ENCODE data around the gene KMT5B. TPM values are rescaled to one million over a fixed set of nuclear protein-coding genes. Genes with fewer than 3 reads are reported as not detected.

KMT5B gene
- polyA plus RNA-seq, 1 experiment = 17.2 TPM

DNA sequence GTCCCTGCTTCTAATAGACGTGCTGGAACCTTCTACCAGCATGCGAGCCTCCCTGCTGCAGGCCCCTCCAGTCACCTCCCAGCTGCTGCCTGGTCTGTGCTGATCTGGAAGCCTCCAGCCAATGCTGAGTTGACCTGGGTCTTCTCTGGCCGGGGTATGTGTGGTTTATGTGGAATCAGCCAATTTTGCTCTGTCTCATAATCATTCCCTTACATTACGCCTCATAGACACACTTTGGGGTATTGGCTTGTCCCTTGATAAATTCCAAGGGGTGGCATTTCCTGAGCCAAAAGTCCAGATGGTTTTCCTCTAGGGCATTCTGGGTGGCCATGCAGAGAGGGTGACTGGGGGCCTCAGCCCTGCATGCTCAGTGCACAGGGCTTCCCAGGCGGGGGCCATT lies 8.3 kb upstream of the KMT5B start:
- POLR2A ChIA-PET = no interaction called here
- CTCF ChIA-PET = no interaction called here
- no peak for DNase-seq (ENCODE audit: low read depth, low spot score)
- Histone ChIP-seq H3K27me3 (ENCODE audit: control insufficient read depth, insufficient read depth, low read length) (peaks cover 30% of the 10 kb centered on the region), H3K9me3 (ENCODE audit: control insufficient read depth, insufficient read depth, low read length) (peaks cover 5% of the 10 kb centered on the region; the same call in 1 of the 2 replicates), H3K4me3 (ENCODE audit: low read depth, low read length) (no peak overlapping the region), H3K27ac (ENCODE audit: low read depth, low read length) (no peak overlapping the region)
- TF ChIP-seq, protein P1, sequence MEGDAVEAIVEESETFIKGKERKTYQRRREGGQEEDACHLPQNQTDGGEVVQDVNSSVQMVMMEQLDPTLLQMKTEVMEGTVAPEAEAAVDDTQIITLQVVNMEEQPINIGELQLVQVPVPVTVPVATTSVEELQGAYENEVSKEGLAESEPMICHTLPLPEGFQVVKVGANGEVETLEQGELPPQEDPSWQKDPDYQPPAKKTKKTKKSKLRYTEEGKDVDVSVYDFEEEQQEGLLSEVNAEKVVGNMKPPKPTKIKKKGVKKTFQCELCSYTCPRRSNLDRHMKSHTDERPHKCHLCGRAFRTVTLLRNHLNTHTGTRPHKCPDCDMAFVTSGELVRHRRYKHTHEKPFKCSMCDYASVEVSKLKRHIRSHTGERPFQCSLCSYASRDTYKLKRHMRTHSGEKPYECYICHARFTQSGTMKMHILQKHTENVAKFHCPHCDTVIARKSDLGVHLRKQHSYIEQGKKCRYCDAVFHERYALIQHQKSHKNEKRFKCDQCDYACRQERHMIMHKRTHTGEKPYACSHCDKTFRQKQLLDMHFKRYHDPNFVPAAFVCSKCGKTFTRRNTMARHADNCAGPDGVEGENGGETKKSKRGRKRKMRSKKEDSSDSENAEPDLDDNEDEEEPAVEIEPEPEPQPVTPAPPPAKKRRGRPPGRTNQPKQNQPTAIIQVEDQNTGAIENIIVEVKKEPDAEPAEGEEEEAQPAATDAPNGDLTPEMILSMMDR (IDR thresholded peaks at IDR 0.05; ENCODE audit: low read depth, low read length) = no peak

DNA sequence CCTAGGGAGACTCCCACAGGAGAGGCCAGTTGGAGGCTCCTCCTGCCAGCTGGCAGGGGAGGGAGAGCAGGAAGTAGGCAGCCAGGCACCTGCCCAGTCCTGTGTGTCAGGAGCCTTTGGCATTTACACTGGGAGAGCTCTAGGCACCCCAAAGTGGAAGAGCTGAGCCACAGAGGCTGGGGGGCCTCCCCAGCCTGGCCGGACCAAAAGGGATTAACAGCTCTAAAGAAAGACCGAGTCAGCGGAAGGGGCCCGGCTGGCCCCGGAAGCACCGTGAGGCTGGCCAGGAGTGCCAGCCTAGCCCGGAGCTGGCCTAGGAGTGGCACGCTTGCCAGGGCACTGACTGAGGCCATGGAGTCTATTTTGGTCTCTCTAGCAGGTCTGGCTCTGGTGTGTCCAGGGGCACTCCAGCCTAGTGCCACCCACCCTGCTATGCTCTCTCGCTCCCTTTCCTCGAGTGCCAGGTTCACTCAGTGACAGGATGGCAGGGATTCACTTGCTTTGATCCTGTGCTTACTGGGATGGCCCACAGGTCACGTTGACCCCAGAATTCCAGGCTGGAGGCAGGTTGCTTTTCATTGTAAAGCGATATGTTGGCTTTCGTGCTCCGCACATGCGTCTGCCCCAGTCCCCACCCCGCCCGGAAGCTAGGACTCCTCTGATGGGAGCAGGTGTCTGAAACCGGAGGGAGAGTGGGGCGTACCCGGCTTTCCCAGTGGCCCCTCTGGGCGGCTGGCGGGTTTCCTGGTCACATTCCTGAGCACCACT lies 3.3 kb upstream of the KMT5B start:
- CTCF ChIA-PET = no interaction called here
- POLR2A ChIA-PET = interaction anchor here (0.5 kb wide), 1 partner anchor 631 kb away, joined by 3 read pairs; no protein-coding TSS in a partner anchor
- Histone ChIP-seq H3K27ac (ENCODE audit: low read depth, low read length) (no peak overlapping the region), H3K9me3 (ENCODE audit: control insufficient read depth, insufficient read depth, low read length) (no peaks in the 10 kb centered on the region), H3K4me3 (ENCODE audit: low read depth, low read length) (no peak overlapping the region), H3K27me3 (ENCODE audit: control insufficient read depth, insufficient read depth, low read length) (peaks cover 22% of the 10 kb centered on the region)
- TF ChIP-seq, protein P1 (IDR thresholded peaks at IDR 0.05; ENCODE audit: low read depth, low read length) = no peak
- DNase-seq (ENCODE audit: low read depth, low spot score) = no peak

- ChIA-PET CTCF (interaction anchor here (0.6 kb wide), 1 partner anchor 42 kb away, joined by 3 read pairs; no protein-coding TSS in a partner anchor), POLR2A (no interaction called here)
- Histone ChIP-seq H3K9me3 (ENCODE audit: control insufficient read depth, insufficient read depth, low read length) (no peaks in the 10 kb centered on the region), H3K27ac (ENCODE audit: low read depth, low read length) (no peak overlapping the region), H3K4me3 (ENCODE audit: low read depth, low read length) (no peak overlapping the region), H3K27me3 (ENCODE audit: control insufficient read depth, insufficient read depth, low read length) (peaks cover 19% of the 10 kb centered on the region)
- DNase-seq (ENCODE audit: low read depth, low spot score) = no peak
- TF ChIP-seq, protein P1 (IDR thresholded peaks at IDR 0.05; ENCODE audit: low read depth, low read length) = no peak
Observed at GRCh38 chr11:68215524-68216170, 2.6 kb upstream of the KMT5B start.

- no peak overlapping the region for H3K27ac ChIP-seq (ENCODE audit: low read depth, low read length)
- H3K4me3 ChIP-seq (ENCODE audit: low read depth, low read length) = no peak overlapping the region
- H3K27me3 ChIP-seq (ENCODE audit: control insufficient read depth, insufficient read depth, low read length) = peaks cover 17% of the 10 kb centered on the region
- DNase-seq (ENCODE audit: low read depth, low spot score) = no peak
- TF ChIP-seq, protein P1 (IDR thresholded peaks at IDR 0.05; ENCODE audit: low read depth, low read length) = no peak
- H3K9me3 ChIP-seq (ENCODE audit: control insufficient read depth, insufficient read depth, low read length) = no peaks in the 10 kb centered on the region
- POLR2A ChIA-PET = no interaction called here
- CTCF ChIA-PET = interaction anchor here (0.6 kb wide), 1 partner anchor 42 kb away, joined by 3 read pairs; no protein-coding TSS in a partner anchor
Observed at GRCh38 chr11:68215087-68215445, 2.0 kb upstream of the KMT5B start.

All from AG04450 (cell line).